Colon (tissue), 2 donors: ENCODE results near the gene VSTM4.

Source experiments
- FAIRE-seq: peaks from 2 replicates; lab custom pipeline; 2012; peaks lifted over from hg19 to GRCh38; lab: Jason Lieb, UNC
- donor health status: control.
- donor health status: control.

Gene VSTM4, protein sequence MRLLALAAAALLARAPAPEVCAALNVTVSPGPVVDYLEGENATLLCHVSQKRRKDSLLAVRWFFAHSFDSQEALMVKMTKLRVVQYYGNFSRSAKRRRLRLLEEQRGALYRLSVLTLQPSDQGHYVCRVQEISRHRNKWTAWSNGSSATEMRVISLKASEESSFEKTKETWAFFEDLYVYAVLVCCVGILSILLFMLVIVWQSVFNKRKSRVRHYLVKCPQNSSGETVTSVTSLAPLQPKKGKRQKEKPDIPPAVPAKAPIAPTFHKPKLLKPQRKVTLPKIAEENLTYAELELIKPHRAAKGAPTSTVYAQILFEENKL

DNA sequence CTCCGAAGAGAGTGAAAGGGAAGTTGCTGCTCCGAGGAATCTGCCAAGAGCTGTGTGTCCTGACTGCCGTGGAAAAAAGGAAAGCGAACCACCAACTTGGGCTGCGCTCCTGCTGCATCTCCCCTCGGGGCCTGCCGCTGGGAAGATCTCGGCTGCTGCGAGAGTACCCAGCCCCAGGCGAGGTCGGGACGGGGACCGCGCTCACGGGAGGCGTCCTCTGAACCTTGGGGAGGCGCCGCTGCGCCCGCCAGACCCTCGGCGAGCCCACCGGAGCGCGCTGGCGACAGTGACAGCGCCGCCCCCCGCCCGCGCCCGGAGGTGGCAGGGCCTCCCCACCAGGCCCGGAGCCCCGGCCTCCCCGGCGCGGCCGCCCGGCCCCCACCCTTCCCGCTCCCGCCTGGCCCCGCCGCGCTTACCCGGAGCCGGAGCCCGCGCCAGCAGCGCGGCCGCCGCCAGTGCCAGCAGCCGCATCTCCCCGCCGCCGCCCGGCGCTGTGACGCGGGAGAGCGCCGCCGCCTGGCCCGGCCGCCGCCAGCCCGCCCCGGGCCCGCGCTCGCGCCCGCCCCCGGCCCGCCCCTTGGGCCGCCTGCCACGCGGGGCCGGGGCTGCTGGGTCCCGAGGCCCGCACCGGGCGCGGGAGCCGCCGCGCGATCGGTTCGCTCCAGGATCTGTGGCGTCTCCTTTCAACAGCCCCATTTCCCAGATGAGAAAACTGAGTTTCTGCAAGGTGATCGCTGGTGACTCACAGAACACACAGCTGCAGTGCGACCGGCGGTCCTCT, at the start of gene VSTM4:
Gene VSTM4 (minus strand): TSS at position 508 of the 781 bp plus-strand sequence. CDS start 37 bp downstream, at position 471.
- FAIRE-seq = no peak

DNA sequence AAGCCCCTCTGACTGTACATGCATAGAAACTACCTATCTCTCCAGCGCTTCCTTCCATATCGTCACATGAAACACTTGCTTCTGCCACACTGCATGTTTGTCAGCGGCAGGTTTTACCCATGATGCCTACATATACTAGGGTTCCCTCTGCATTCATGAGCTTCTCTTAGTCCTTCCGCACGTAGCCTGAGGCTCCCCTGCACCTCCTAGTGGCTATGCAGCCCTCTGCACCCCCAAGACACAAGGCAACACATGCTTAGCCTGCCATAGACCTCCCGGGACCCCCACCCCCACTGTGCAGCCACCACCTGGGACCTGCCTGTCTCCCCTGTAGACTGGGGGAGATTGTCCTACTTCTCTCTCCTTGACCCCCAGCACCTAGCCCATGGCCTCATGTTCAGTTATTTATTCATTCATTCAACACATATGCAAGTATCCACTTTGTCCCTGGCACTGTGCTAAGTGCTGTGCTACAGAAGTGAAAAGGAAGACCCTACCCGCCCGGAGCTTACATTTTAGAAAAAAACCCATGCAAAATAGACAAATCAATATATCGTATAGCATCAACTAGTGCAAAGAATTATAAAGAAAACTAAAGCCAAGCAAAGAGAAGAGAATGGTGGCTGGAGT, 49.4 kb upstream of the VSTM4 start:
- no peak for FAIRE-seq

DNA sequence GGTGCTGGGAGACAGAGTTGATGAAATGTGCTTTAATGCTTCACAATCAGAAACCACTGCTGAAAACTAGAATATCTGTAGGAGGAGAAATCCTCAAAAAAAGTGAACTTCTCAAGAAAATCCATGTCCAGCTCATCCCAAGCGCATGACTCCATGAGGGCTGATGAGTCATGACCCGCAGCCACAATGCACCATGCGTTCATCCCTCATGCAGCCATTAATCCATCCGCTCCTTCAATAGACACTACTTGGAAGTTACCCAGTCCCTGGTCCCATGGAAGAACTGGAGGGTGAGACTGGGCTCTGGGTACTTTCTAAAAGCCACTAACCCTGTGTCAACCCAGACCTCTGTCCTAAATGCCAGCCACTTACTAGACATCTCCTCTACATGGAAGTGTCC, 48.4 kb upstream of the VSTM4 start:
- FAIRE-seq = no peak

DNA sequence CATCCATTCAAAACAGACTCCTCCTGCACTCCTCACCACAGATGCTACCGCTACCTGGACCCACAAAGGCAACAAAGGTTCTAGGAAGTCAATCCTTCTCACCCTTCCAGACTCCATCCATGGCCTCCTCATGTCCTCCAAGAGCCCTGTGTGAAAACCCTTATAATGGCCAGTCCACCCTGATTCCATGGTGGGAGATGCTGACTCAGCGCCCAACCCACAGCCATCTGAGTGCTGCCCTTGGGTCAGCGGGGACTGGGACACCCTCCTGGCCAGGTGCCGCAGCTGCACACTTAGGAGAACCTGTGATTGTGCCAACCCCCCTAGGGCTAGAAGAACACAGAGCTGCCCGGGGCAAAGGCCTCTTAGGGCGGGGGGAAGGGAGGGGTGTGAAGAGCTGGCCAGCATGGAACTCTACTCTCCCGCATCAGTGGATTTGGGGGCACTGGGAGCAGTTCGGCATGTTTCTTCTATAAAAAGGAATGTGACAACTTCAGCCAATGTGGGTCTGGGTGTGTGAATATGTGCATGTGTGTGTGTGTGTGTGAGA, 47.5 kb upstream of the VSTM4 start:
- no peak for FAIRE-seq

DNA sequence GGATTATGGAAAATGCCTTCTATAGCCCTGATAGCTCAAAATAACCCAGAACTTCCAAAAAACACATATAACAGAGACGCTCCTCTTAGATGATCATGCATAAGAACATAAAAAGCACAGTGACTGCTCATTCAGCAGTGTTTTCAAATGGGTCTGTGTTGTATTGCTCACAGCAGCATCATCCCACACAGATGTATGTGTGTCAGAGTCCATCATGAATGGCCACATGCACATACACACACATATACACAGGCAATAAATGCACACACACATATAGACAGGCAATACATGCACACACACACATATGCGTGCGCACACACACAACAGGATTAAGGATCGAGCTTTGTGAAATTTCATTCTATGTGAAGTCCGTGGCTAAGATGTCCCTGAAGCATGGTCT, 46.7 kb upstream of the VSTM4 start:
- FAIRE-seq = no peak

DNA sequence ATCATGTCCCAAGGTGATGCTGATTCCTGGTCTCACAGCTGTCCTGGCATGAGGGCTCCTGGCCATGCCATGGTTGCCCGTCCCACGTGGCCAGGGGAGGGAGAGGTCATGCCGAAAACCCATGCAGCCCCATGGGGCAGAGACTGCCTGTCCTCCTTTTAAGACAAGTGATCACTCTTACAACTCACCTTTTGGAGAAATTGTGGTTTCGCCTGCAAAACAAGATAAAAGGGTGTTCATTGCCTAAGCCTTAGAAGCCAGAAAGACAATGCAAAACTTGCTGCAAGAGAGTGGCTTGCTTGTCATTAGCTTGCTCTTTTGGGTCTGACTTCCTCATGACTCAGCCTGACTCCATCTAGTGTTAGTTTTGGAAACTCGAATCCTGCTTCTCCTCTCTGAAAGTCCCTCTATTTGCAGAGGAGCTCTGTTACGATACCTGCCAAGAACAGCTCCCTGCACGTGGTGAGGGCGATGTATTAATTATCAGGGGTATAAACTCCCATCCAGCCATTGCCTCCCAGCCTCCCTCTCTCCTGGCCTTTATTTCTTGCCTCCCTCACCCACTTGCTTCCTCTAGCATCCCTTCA, 46.2 kb upstream of the VSTM4 start:
- no peak for FAIRE-seq

DNA sequence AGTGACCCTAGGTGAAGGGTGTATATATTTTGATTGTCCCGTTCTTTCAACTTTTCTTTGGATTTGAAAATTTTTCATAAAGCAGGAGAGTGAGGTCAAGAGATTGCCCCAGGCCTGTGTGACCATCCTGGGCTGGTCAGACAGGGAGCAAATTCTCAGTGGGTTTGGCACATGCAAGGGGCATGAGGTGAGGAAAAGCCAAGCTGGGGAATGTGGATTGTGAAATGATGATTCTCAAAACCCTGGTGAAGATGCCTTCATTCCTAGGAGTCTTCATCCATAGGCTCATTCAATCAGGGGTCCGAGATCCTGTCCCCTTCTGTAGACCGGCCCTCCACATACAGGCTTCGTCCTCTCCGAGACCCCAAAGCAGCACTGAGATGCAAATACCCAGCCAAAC, 45.5 kb upstream of the VSTM4 start:
- FAIRE-seq = no peak

DNA sequence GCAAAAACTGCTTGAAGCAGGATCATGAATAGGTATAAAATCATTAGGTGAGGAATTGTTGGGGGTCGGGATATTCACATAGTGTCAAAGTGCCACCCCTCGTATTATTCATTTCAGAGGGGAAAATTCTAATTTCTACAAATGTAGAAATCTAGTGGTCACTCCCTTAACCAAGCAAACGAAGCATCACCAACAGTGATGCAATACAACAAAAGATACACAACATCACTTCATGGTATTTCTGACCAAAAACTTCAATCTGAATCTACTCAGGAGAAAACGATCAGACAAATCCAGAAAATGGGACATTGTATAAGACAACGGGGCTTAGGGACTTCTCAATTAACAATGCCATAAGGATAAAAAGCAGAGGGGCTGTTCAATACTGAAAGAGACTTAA, 44.8 kb upstream of the VSTM4 start:
- FAIRE-seq = no peak

DNA sequence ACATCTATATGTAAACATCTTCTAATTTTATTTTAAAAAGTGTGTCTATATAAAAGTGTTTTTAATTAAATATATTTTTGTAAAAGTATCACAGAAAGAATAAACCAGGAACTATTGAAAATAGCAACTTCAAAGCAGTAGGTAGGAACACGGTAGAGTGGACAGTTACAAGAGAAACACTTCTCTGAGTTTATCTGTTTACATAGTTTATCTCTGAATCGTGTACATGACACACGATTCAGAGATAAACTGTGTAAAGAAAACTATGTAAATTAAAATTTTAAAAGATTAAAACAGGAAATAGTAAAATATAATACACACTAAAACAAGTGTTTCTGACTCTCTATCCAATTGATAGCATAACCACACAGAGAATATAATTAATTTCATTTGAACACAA, 43.6 kb upstream of the VSTM4 start:
- FAIRE-seq = no peak

DNA sequence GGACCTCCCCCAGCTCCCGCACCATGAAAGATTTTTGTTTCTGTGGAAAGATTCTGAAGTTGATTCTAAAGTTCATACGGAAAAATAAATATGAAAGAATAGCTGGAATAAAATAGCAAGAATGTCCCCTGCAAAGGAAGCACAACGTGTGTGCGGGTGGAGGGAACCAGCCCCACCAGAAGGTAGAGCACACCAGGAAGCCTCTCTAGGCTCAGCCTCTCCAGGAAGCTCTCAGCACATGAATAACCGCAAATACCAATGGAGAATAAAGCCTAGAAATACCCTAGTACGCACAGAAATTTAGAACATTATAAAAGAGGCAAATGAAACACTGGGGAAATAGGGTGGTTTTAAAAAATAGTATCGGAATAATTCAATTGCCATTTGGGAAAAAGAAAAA, 43.1 kb upstream of the VSTM4 start:
- FAIRE-seq = no peak

DNA sequence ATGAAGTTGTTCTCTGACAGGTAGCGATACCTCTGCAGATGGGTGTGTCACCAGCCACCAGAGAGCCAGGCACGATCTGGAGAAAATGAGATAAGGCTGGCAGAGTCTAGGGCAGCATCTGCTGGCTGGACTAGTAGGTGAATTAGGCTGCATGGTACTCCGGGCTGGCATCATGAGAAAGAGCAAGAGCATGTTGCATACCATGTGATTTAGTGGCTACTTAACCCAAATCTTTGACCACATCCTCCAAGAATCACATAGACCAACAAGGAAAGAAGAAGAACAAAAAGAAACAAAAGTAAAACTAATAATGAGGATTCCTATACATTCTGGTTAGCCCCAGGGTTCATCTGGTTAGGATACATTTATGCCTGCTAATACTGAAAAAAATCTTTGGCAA, 41.9 kb upstream of the VSTM4 start:
- FAIRE-seq = no peak

DNA sequence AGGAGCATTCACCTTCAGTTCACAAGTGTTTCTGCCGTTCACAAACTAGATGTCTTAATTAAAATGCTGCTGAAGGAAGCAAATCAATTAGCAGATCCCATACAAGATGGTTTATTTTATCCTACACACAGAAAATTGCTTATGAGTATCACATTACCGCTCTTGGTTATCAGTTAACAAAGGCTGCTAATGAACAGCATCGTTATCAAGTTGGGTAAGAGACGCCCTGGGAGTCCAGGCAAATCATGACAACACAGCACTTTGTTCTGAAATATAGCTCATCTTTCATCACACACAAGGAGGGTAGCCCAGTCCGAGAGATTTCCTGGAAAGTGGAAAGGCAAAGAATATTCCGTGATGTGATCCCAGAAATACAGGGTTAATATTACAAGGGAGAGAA, 39.3 kb upstream of the VSTM4 start:
- no peak for FAIRE-seq

DNA sequence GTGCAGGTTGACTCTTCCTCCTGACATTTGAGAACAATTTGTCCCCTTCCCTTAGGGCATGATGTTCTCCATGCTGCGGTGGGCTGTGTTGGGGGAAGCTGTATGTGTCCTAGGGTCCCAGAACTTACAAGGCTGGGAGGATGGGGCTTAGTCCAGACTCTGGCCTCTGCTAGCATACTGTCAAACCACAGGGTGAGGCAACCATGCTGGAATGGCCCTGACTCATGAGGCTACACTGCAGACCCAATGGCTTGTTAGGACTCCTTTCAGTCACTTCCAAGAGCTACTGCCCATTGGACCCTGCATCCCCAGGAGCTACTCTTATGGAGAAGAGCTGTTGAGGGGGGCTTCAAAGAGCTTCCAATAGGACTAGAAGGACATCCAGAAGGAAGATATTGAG, 38.6 kb upstream of the VSTM4 start:
- FAIRE-seq = no peak

DNA sequence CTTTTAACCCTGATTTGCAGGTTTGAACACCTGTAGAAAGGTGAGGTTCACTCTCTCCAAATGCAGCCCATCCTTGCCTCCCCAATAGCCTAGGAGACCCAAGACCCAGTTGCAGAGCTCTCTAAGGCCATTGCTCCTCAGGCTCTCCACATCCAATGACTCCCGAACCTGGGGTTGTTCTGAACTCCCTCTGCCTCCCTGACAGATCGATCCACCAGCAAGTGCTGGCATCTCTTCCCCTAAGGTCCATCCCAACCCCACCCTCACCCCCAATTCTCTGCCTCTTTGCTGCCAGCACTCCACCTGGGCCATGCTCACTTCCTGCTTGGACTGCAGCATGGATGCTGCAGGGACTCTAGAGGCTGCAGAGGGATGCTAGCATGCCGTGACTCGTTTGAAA, 37.8 kb upstream of the VSTM4 start:
- FAIRE-seq = no peak

DNA sequence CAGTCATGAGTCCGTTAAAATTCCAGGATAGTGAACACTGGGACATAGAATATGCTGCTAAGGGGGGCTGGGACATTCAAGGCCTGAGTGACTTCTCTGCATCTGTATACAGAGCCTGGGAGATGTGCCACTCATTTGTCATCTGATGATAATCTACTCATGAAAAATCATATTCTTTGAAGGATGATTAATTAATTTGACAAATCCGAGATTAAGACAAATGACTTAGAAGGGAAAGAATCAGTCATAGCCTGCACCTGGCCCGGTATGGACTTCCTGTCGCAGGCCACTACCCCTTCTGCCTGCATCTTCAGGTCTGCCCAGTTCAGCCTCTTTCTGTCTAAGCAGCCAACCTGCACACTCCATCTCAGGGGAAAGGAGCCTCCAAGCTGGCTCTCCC, 37.3 kb upstream of the VSTM4 start:
- FAIRE-seq = no peak

DNA sequence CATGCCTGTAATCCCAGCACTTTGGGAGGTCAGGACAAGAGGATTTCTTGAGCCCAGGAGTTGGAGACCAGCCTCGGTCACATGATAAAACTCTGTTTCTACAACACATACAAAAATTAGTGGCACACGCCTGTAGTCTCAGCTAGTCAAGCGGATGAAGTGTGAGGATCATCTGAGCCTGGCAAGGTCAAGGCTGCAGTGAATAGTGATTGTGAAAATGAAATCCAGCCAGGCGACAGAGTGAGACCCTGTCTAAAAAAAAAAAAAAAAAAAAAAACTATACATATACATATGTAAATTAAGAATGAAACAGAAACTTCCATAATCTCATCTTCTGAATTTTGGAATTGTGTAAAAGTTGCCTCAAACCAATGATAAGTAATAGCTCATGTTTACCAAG, 36.7 kb upstream of the VSTM4 start:
- no peak for FAIRE-seq

DNA sequence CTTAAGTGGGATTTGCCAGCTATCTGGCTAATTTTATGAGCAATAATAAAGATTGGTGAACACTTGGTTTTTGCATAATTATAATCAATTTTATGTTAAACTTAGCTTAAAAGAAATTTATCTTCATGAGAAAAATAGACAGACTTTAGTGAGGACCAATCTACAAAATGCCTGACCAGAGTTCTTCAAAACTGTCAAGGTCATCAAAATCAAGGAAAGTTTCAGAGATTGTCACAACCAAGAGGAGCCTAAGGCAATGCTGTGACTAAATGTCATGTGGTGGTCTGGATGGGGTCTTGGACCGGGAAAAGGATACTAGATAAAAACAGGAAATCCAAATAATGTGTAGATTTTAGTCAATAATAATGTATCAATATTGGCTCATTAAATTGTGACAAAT, 36.2 kb upstream of the VSTM4 start:
- FAIRE-seq = no peak

DNA sequence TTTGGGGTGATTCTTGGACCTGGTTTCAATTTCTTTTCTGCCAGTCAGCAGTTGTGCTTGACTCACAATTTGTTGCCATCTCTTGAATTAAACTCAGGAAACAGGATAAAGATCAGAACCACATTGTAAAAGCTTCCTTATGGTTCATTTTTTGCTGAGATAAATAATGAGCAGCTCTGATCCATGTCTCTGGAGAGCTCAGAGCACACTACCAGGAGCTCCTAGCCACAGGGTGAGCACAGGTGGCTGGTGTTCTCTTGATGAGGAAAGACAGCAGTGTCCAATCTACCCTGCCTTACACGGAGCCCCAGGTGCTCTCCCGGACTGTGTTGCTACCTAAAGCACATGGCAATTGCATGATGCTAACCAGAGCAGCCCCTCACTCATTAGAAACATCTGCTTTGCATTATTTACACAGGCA, 35.7 kb upstream of the VSTM4 start:
- FAIRE-seq = no peak

DNA sequence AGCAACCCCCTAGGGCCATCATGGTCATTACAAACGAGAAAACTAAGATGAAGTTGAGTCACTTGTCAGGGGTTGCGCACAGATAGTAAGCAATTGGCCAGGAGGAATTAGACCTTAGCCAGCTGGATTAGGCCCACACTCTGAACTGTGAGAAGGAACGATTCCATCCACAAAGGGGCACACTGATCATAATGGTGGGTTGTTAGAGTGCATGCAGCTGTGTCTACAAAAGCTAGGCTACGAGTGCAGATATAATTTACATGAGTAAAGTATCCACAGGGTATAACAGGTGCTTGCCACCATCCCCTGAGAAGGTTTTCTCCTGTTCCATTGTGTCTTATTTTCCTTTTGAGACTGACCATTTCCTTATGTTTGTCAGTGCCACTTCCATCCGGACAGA, 35.1 kb upstream of the VSTM4 start:
- no peak for FAIRE-seq

DNA sequence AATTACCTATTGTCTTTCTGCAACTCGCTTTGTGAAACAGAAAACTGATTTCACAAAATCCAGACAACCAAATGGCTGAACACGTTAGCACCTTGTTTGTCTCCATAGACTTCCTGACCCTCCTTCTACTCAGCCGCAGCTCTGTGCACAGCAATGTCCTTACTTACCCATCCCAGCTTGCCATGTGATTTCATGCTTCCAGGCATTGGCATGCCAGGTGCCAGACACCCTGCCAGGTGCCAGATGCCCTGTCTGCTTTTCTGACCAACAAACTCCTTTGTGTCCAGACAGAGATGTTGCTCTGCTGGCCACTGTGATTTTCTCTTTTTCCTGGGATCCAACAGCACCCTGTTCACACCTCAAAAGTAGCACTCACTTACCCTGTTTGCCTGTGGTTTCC, 34.6 kb upstream of the VSTM4 start:
- no peak for FAIRE-seq

DNA sequence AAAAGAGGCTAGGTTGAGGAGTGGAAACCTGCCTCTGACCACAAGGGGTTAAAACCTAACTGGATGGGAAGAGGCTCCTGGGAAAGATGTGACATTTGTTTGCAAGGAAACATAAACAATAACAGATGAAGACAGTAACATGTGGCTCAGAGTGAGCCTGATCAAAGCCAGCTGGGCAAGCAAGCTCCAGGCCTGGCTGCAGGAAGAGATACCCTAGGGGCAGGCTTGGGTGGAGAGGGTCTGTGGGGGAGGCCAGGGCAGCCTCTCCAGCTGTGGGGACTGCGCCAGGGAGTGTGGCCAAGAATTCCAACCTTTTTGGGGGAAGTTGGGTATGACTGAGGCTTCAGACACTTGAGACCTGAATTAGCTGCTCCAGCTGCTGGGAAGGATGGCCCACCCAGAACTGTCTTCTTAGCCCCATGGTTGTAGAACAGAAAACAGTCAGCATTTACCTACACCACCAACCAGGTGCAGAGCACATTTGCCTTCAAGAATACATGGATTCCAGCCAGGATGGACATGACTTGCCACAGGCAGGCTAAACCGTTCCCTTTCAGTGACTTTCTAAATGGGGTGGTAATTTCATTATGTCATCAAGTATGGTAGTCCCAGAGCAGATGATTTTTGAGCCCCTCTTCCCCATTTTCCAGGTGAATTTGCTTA, 28.9 kb upstream of the VSTM4 start:
- FAIRE-seq = no peak

DNA sequence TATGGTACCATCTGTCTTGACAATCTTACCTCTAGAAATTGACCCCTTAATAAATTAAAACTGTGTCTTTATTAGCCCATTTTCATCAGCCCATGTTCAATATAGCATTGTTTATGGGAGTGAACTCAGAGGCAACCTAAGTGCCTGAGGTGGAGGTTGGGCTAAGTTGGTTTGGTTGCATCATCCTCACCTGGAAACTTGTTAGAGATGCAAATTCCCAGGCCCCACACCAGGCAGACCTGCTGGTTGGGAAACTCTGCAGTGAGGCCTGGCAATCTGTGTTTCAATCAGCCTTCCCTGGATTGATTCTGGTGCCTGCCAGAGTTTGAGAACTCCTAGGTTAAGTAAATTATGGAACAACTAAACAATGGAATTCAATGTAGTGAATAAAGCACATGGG, 27.9 kb upstream of the VSTM4 start:
- FAIRE-seq = no peak
